Measurements from ENCODE around the gene PLAAT3. TPM values are rescaled to one million over a fixed set of nuclear protein-coding genes. Genes with fewer than 3 reads are reported as not detected.

PLAAT3 gene
- total RNA-seq, 1 experiment from 2014 or later: 32.6 TPM

GRCh38 chr11:63553759-63554158 is 60.5 kb downstream of the PLAAT3 start:
- intact Hi-C loops (cut with micrococcal nuclease; ENCODE audit: unreplicated experiment): no loop called here
- no peak for DNase-seq (ENCODE audit: low read depth, low spot score)
- in situ Hi-C loops (cut with HindIII; ENCODE audit: low pct_unique_long_range_greater_than_20kb, low sequenced_read_pairs): no loop called here
- H3K27me3 ChIP-seq (ENCODE audit: control insufficient read depth, insufficient read depth, low read length): no peaks in the 10 kb centered on the region
- H3K9me3 ChIP-seq (ENCODE audit: control insufficient read depth, insufficient read depth, low read depth, low read length): no peaks in the 10 kb centered on the region
- no peaks in the 10 kb centered on the region for H3K36me3 ChIP-seq (ENCODE audit: control insufficient read depth, insufficient read depth, low read length)
- BruUV-seq (replicated peaks): no TSS peak
- no peak for ATAC-seq
- CTCF ChIA-PET: no interaction called here
- no peak overlapping the region for H3K4me3 ChIP-seq (ENCODE audit: low read depth in 2 of 2, low read length in 2 of 2)
- H3K4me1 ChIP-seq (ENCODE audit: control insufficient read depth, insufficient read depth, low read length): no peaks in the 10 kb centered on the region
- POLR2A ChIA-PET: no interaction called here
- TF ChIP-seq TCF7L2 (IDR thresholded peaks at IDR 0.05; ENCODE audit: low read depth, low read length) (no peak), POLR2AphosphoS5 (IDR thresholded peaks at IDR 0.05; ENCODE audit: low read depth, low read length) (no peak), SIN3A (IDR thresholded peaks at IDR 0.05; ENCODE audit: borderline replicate concordance, insufficient read depth, low read depth, low read length) (no peak), CTCF (IDR thresholded peaks at IDR 0.05) (no peak), REST (IDR thresholded peaks at IDR 0.05; ENCODE audit: insufficient read depth in 1 of 2, low read depth in 2 of 2, low read length in 1 of 2) (no peak)
- no peak overlapping the region for H3K27ac ChIP-seq (ENCODE audit: low read length)

DNA sequence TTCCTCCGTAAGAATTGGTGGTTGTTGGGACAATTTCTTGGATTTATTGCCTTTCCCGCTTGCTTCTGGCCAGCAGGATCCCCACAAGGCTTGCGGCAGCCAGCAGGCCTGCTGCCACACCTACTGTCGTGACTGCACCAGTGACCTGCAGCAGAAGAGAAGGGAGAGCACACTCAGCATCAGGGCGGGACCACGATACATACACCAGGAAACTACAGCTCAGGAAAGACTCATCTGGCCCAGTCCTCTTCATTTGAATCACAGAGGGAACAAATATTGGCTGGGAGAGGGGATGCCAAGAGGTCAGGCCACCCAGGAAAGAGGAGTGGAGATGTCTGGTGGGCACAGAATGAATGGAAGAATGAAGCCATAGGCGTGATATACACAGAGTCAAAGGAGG is 61.3 kb downstream of the PLAAT3 start:
- DNase-seq (ENCODE audit: low read depth, low spot score): no peak
- Histone ChIP-seq H3K36me3 (ENCODE audit: control insufficient read depth, insufficient read depth, low read length) (no peaks in the 10 kb centered on the region), H3K27me3 (ENCODE audit: control insufficient read depth, insufficient read depth, low read length) (no peaks in the 10 kb centered on the region), H3K4me1 (ENCODE audit: control insufficient read depth, insufficient read depth, low read length) (no peaks in the 10 kb centered on the region), H3K27ac (ENCODE audit: low read length) (no peak overlapping the region), H3K9me3 (ENCODE audit: control insufficient read depth, insufficient read depth, low read depth, low read length) (no peaks in the 10 kb centered on the region), H3K4me3 (ENCODE audit: low read depth in 2 of 2, low read length in 2 of 2) (no peak overlapping the region)
- in situ Hi-C loops (cut with HindIII; ENCODE audit: low pct_unique_long_range_greater_than_20kb, low sequenced_read_pairs) (no loop called here), intact Hi-C loops (cut with micrococcal nuclease; ENCODE audit: unreplicated experiment) (no loop called here)
- TF ChIP-seq POLR2AphosphoS5 (IDR thresholded peaks at IDR 0.05; ENCODE audit: low read depth, low read length): no peak
- CTCF ChIA-PET: no interaction called here
- POLR2A ChIA-PET: no interaction called here
- no TSS peak for BruUV-seq (replicated peaks)
- ATAC-seq: no peak

DNA sequence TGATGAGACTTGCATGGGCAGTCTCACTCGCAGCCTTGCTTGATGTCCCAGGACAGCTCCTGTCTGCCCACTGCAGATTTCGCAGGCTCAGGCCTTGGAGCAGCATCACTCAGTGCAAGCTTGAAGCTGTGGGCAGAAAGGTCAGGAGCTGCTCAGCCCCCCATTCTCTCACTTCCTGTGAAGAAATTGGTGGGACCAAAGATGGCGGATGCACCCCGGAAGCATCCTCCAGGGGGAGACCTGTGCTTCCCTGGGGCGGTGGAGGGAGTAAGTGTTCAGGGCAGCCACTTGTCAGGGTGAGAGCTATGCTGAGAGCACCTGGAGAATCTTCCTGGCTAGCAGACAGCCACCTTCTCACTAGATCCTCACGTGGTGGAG is 62.4 kb downstream of the PLAAT3 start:
- TF ChIP-seq TCF7L2 (IDR thresholded peaks at IDR 0.05; ENCODE audit: low read depth, low read length) (no peak), REST (IDR thresholded peaks at IDR 0.05; ENCODE audit: insufficient read depth in 1 of 2, low read depth in 2 of 2, low read length in 1 of 2) (no peak), POLR2AphosphoS5 (IDR thresholded peaks at IDR 0.05; ENCODE audit: low read depth, low read length) (no peak), CTCF (IDR thresholded peaks at IDR 0.05) (no peak), SIN3A (IDR thresholded peaks at IDR 0.05; ENCODE audit: borderline replicate concordance, insufficient read depth, low read depth, low read length) (no peak)
- Histone ChIP-seq H3K27ac (ENCODE audit: low read length) (no peak overlapping the region), H3K4me3 (ENCODE audit: low read depth in 2 of 2, low read length in 2 of 2) (no peak overlapping the region), H3K36me3 (ENCODE audit: control insufficient read depth, insufficient read depth, low read length) (no peaks in the 10 kb centered on the region), H3K9me3 (ENCODE audit: control insufficient read depth, insufficient read depth, low read depth, low read length) (no peaks in the 10 kb centered on the region), H3K4me1 (ENCODE audit: control insufficient read depth, insufficient read depth, low read length) (no peaks in the 10 kb centered on the region), H3K27me3 (ENCODE audit: control insufficient read depth, insufficient read depth, low read length) (no peaks in the 10 kb centered on the region)
- no TSS peak for BruUV-seq (replicated peaks)
- no peak for DNase-seq (ENCODE audit: low read depth, low spot score)
- CTCF ChIA-PET: no interaction called here
- POLR2A ChIA-PET: no interaction called here
- in situ Hi-C loops (cut with HindIII; ENCODE audit: low pct_unique_long_range_greater_than_20kb, low sequenced_read_pairs) (no loop called here), intact Hi-C loops (cut with micrococcal nuclease; ENCODE audit: unreplicated experiment) (no loop called here)
- ATAC-seq: no peak
